HepG2 (cell line): ENCODE data around the gene PHB1. TPM values are rescaled to one million over a fixed set of nuclear protein-coding genes. Genes with fewer than 3 reads are reported as not detected.

Experiments
- DNMT1 ChIP-seq: sonication (generic); formaldehyde crosslinking; IDR thresholded peaks from 2 replicates; pipeline ENCODE4 v1.5.1; 2020; ENCODE audit warnings: mild to moderate bottlenecking, missing genetic modification reagents
- MAFG ChIP-seq: sonication (generic); formaldehyde crosslinking; IDR thresholded peaks from 2 replicates; pipeline ENCODE4 v1.5.1; 2020; ENCODE audit warnings: mild to moderate bottlenecking, missing genetic modification reagents
- MYC ChIP-seq: sonication (generic); formaldehyde crosslinking; IDR thresholded peaks from 2 replicates; pipeline ENCODE4 v1.9.0; 2021; ENCODE audit warnings: missing genetic modification reagents, borderline replicate concordance
- NFE2L2 ChIP-seq: fragments of 150-350 bp; IDR thresholded peaks from 2 replicates; pipeline ENCODE4 v1.6.1; 2014; ENCODE audit warnings: low read length
- SRSF4 ChIP-seq: fragments of 200-400 bp; formaldehyde crosslinking; IDR thresholded peaks from one replicate; pipeline ENCODE4 v1.6.1; 2018; ENCODE audit warnings: mild to moderate bottlenecking, low read depth, low read length, moderate library complexity; ENCODE audit not compliant: poor library complexity, severe bottlenecking
- ZEB1 ChIP-seq: IDR thresholded peaks from 2 replicates; pipeline ENCODE4 v1.6.1; 2012; ENCODE audit warnings: mild to moderate bottlenecking, low read depth, inconsistent platforms; ENCODE audit not compliant: insufficient replicate concordance
- ZNF138 ChIP-seq: sonication (generic); formaldehyde crosslinking; IDR thresholded peaks from 2 replicates; pipeline ENCODE4 v1.5.0; 2020; ENCODE audit warnings: mild to moderate bottlenecking, low read depth, missing genetic modification reagents
- ZNF205 ChIP-seq: IDR thresholded peaks from 2 replicates; pipeline ENCODE4 v1.6.1; 2018; ENCODE audit warnings: missing biosample characterization, missing genetic modification reagents
- ZNF451 ChIP-seq: sonication (generic); formaldehyde crosslinking; IDR thresholded peaks from 2 replicates; pipeline ENCODE4 v1.5.0; 2020; ENCODE audit warnings: mild to moderate bottlenecking, missing genetic modification reagents
- polyA plus RNA-seq, 8 experiments: library from polyadenylated mRNA; depleted of rRNA in 3 of 8; stranded (reverse) in 7 of 8; unstranded in 1 of 8; fragments of >200 nt; fragmentation: Illumina TruSeq in 4 of 8; extraction: Trizol in 4 of 8; gene quantifications; 2 replicates each; pipeline versions ENCODE4 v1.2.1 to v1.2.3, GENCODE V29; 2011 to 2016; ENCODE audit warnings: low read depth in 4 of 8, missing spikeins in 1 of 8, mixed read lengths in 1 of 8; ENCODE audit not compliant: insufficient read depth in 1 of 8
- total RNA-seq, 5 experiments: library from RNA; depleted of rRNA; stranded (reverse); fragments of >200 nt; fragmentation: Illumina TruSeq; extraction: Trizol; gene quantifications; 2 replicates each; pipeline ENCODE4 v1.2.3, GENCODE V29; 2016; ENCODE audit warnings: low read depth in 1 of 5
- TF ChIP-seq, protein P1 (sequence below): sonication (generic); formaldehyde crosslinking; IDR thresholded peaks from 2 replicates; pipeline ENCODE4 v1.4.0; 2020; ENCODE audit warnings: missing genetic modification reagents, borderline replicate concordance
- TF ChIP-seq, protein P2 (sequence below): IDR thresholded peaks from 2 replicates; pipeline ENCODE4 v1.6.1; 2016; ENCODE audit warnings: missing compliant biosample characterization, missing genetic modification reagents, borderline replicate concordance
- TF ChIP-seq, protein P3 (sequence below): IDR thresholded peaks from 2 replicates; pipeline ENCODE4 v1.6.1; 2016; ENCODE audit warnings: missing compliant biosample characterization, missing genetic modification reagents, borderline replicate concordance
- TF ChIP-seq, protein P4 (sequence below), 2 experiments: sonication (generic) in 1 of 2; formaldehyde crosslinking in 1 of 2; IDR thresholded peaks; 2 replicates each; pipeline versions ENCODE4 v1.5.1 to v1.6.1; 2011 to 2020; ENCODE audit warnings: borderline replicate concordance in 1 of 2, low read depth in 1 of 2, low read length in 1 of 2, mild to moderate bottlenecking in 1 of 2, missing genetic modification reagents in 1 of 2, moderate library complexity in 1 of 2
- TF ChIP-seq, protein P5 (sequence below): sonication (generic); formaldehyde crosslinking; IDR thresholded peaks from 2 replicates; pipeline ENCODE4 v1.4.0; 2020; ENCODE audit warnings: missing genetic modification reagents, borderline replicate concordance

PHB1 gene
- total and polyA plus RNA-seq, 2 of the 13 experiments (the other 11 are each of a cell fraction or from before 2014, with no cell fraction given), result 515 to 688 TPM

DNA sequence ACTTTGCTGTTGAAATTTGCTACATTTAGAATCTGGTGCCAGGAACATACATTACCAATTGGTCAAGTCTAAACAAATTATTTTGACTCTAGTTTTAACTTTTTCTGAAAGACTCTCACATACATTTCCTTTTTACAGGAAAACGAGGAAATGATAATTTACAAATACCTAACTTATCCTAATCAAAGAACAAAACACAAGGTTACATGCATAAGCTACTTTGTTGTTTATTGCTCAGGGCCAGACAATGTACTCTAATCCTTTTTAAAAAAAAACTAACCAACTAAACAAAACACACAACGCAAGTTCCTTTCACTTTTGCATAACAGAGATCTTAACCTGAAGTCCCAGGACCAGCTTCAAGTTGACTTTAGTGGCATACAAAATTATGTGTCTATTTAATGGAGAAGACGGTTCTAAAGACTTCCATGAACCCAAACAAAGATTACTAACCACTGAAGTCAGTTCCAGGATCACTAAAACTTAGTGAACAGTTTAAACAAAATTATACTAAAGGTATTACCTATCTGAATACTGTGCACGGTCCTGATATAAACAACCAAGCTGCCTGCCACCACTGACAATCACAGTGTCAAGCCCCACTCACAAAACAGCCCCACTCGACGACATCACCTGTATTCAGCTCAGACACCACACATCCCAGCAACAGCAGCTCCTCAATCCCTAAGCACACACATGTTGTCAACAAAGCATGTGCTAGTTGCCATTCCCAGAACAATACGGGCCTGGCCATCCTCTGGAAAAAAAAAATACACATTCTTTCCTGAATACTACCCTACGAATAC is 54.5 kb downstream of the PHB1 start (continued):
- no peak for TF ChIP-seq SRSF4
- TF ChIP-seq MAFG (CRISPR knock-in tag), result no peak
- no peak for TF ChIP-seq ZNF138 (CRISPR knock-in tag)
- 0 out of 2 replicates have a peak, but pooled peaks have one; percentile 27 for TF ChIP-seq MYC (CRISPR knock-in tag)
- TF ChIP-seq, protein P1, sequence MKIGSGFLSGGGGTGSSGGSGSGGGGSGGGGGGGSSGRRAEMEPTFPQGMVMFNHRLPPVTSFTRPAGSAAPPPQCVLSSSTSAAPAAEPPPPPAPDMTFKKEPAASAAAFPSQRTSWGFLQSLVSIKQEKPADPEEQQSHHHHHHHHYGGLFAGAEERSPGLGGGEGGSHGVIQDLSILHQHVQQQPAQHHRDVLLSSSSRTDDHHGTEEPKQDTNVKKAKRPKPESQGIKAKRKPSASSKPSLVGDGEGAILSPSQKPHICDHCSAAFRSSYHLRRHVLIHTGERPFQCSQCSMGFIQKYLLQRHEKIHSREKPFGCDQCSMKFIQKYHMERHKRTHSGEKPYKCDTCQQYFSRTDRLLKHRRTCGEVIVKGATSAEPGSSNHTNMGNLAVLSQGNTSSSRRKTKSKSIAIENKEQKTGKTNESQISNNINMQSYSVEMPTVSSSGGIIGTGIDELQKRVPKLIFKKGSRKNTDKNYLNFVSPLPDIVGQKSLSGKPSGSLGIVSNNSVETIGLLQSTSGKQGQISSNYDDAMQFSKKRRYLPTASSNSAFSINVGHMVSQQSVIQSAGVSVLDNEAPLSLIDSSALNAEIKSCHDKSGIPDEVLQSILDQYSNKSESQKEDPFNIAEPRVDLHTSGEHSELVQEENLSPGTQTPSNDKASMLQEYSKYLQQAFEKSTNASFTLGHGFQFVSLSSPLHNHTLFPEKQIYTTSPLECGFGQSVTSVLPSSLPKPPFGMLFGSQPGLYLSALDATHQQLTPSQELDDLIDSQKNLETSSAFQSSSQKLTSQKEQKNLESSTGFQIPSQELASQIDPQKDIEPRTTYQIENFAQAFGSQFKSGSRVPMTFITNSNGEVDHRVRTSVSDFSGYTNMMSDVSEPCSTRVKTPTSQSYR, result peak; percentile 14; the same call in 1 of the 2 replicates
- TF ChIP-seq ZEB1, result no peak
- no peak for TF ChIP-seq NFE2L2
- TF ChIP-seq, protein P2, sequence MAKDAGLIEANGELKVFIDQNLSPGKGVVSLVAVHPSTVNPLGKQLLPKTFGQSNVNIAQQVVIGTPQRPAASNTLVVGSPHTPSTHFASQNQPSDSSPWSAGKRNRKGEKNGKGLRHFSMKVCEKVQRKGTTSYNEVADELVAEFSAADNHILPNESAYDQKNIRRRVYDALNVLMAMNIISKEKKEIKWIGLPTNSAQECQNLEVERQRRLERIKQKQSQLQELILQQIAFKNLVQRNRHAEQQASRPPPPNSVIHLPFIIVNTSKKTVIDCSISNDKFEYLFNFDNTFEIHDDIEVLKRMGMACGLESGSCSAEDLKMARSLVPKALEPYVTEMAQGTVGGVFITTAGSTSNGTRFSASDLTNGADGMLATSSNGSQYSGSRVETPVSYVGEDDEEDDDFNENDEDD (CRISPR knock-in tag), result 0 out of 2 replicates have a peak, but pooled peaks have one; percentile 28
- TF ChIP-seq, protein P3, sequence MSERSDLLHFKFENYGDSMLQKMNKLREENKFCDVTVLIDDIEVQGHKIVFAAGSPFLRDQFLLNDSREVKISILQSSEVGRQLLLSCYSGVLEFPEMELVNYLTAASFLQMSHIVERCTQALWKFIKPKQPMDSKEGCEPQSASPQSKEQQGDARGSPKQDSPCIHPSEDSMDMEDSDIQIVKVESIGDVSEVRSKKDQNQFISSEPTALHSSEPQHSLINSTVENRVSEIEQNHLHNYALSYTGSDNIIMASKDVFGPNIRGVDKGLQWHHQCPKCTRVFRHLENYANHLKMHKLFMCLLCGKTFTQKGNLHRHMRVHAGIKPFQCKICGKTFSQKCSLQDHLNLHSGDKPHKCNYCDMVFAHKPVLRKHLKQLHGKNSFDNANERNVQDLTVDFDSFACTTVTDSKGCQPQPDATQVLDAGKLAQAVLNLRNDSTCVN (CRISPR knock-in tag), result no peak; the same call in 1 of the 2 replicates
- TF ChIP-seq, protein P4, sequence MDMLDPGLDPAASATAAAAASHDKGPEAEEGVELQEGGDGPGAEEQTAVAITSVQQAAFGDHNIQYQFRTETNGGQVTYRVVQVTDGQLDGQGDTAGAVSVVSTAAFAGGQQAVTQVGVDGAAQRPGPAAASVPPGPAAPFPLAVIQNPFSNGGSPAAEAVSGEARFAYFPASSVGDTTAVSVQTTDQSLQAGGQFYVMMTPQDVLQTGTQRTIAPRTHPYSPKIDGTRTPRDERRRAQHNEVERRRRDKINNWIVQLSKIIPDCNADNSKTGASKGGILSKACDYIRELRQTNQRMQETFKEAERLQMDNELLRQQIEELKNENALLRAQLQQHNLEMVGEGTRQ (IDR thresholded peaks at IDR 0.05; ENCODE audit: low read depth, low read length), result no peak
- TF ChIP-seq, protein P4 (CRISPR knock-in tag; IDR thresholded peaks at IDR 0.05; ENCODE audit: borderline replicate concordance), result no peak
- TF ChIP-seq ZNF205 (CRISPR knock-in tag), result no peak
- no peak for TF ChIP-seq ZNF451 (CRISPR knock-in tag)
- TF ChIP-seq DNMT1 (CRISPR knock-in tag), result no peak
- TF ChIP-seq, protein P5, sequence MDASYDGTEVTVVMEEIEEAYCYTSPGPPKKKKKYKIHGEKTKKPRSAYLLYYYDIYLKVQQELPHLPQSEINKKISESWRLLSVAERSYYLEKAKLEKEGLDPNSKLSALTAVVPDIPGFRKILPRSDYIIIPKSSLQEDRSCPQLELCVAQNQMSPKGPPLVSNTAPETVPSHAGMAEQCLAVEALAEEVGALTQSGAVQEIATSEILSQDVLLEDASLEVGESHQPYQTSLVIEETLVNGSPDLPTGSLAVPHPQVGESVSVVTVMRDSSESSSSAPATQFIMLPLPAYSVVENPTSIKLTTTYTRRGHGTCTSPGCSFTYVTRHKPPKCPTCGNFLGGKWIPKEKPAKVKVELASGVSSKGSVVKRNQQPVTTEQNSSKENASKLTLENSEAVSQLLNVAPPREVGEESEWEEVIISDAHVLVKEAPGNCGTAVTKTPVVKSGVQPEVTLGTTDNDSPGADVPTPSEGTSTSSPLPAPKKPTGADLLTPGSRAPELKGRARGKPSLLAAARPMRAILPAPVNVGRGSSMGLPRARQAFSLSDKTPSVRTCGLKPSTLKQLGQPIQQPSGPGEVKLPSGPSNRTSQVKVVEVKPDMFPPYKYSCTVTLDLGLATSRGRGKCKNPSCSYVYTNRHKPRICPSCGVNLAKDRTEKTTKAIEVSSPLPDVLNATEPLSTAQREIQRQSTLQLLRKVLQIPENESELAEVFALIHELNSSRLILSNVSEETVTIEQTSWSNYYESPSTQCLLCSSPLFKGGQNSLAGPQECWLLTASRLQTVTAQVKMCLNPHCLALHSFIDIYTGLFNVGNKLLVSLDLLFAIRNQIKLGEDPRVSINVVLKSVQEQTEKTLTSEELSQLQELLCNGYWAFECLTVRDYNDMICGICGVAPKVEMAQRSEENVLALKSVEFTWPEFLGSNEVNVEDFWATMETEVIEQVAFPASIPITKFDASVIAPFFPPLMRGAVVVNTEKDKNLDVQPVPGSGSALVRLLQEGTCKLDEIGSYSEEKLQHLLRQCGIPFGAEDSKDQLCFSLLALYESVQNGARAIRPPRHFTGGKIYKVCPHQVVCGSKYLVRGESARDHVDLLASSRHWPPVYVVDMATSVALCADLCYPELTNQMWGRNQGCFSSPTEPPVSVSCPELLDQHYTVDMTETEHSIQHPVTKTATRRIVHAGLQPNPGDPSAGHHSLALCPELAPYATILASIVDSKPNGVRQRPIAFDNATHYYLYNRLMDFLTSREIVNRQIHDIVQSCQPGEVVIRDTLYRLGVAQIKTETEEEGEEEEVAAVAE (CRISPR knock-in tag), result no peak
